ENCODE results near the gene NEK9. TPM values are rescaled to one million over a fixed set of nuclear protein-coding genes. Genes with fewer than 3 reads are reported as not detected.

The NEK9 gene
- 10 to 100 TPM; 28.7 to 73.9 (median 59.4) TPM for total RNA-seq

DNA sequence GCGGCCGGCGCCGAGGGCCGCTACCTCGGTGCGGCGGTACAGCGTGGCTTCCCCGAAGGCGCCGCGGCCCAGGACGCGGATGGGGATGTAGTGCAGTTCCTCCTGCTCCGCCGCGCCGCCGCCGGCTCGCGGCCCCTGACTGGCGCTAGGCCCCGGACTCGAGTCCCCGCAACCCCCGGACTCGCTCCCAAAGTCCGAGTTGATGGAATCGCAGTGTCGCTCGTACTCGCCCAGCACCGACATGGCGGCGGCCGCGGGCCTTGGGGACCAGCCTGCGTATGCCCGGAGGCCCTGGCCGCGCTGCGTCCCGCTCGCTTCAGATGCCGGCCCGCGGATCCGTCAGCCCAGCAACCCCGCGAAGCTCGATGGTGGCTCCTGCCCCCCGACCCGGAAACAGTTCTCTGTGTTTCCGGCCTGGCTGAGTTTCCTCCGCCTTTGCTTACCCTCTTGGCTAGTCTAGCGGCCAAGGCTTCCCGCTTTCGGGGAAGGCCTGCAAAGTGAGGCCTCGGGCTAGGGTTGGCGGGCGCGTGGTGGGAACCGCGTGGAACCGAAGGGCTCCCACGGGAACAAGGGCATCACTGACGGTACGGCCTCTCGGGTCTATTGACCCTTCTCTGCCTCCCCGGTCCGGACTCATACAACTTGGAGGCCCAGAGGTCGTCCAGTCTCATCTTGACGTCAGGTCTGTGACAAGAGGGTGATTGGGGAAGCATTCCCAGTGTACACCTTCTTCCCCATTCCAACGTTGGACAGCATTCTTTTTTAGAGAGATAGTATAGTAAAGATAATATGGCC, at the start of gene NEK9:
Gene NEK9 (minus strand): TSS at position 370 of the 795 bp plus-strand sequence. CDS start 127 bp downstream, at position 243.
- DNase-seq (ENCODE audit: low spot score in 2 of 2), result peak; percentile 87 to 98
- intact Hi-C loops (cut with DNase I; ENCODE audit: low total_unique reads), result loop anchor here (10.0 kb wide), 1 partner anchor 368 kb away; no protein-coding TSS in a partner anchor
- peak in 1 of 2 donors; percentile 68 for TF ChIP-seq POLR2A (IDR thresholded peaks at IDR 0.05)
- TF ChIP-seq, protein P1, sequence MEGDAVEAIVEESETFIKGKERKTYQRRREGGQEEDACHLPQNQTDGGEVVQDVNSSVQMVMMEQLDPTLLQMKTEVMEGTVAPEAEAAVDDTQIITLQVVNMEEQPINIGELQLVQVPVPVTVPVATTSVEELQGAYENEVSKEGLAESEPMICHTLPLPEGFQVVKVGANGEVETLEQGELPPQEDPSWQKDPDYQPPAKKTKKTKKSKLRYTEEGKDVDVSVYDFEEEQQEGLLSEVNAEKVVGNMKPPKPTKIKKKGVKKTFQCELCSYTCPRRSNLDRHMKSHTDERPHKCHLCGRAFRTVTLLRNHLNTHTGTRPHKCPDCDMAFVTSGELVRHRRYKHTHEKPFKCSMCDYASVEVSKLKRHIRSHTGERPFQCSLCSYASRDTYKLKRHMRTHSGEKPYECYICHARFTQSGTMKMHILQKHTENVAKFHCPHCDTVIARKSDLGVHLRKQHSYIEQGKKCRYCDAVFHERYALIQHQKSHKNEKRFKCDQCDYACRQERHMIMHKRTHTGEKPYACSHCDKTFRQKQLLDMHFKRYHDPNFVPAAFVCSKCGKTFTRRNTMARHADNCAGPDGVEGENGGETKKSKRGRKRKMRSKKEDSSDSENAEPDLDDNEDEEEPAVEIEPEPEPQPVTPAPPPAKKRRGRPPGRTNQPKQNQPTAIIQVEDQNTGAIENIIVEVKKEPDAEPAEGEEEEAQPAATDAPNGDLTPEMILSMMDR (IDR thresholded peaks at IDR 0.05), result no peak
- H3K4me3 ChIP-seq (ENCODE audit: low read depth, poor library complexity, severe bottlenecking), result peak within 1 kb of the TSS; percentile 50
- 0 to 1% methylated on average over 19 to 36 of the region's 76 CpGs for WGBS, 2 donors

DNA sequence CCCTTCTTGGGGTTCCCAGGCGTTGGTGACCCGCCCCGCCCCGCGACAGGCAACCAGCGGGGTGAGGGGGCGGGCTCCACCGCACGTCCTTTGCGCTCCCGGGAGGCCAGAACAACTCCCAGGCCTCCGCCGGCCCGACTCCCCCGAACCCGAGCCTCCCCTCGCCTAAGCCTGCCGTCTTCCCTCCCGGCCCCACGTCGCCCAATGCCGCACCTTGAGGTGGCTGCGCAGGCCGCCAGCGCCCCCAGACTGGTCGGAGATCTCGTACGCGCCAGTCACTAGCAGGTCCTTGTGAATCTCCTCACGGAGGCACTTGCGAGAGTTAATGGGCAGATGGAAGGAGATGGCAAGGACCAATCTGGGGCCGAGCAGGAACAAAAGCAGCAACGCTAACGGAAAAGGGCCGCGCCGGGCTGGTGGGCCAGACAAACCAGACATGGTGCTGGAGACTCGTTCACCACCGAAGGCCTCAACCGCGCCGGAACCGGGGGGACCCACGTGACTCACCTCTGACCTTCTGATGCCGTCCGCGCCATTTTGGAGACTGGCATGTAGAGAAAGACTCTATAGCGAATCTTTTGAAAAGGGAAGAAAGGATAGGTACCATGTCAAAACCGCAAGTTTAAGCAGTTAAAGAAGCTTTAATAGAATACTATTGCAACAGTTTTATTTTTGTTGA, 49.4 kb upstream of the NEK9 start, which contains the start of gene TMED10:
Gene TMED10 (minus strand): TSS at position 471 of the 679 bp plus-strand sequence. CDS start 33 bp downstream, at position 438.
- peak within 1 kb of the TSS; percentile 64 for H3K4me3 ChIP-seq (ENCODE audit: low read depth, poor library complexity, severe bottlenecking)
- WGBS, 2 donors, result 0 to 1% methylated on average over 38 to 49 of the region's 49 CpGs
- intact Hi-C loops (cut with DNase I; ENCODE audit: low total_unique reads), result no loop called here
- peak; percentile 88 to 99 for DNase-seq (ENCODE audit: low spot score in 2 of 2)
- TF ChIP-seq, protein P1 (IDR thresholded peaks at IDR 0.05), result no peak
- peak in 1 of 2 donors; percentile 48 for TF ChIP-seq POLR2A (IDR thresholded peaks at IDR 0.05)

DNA sequence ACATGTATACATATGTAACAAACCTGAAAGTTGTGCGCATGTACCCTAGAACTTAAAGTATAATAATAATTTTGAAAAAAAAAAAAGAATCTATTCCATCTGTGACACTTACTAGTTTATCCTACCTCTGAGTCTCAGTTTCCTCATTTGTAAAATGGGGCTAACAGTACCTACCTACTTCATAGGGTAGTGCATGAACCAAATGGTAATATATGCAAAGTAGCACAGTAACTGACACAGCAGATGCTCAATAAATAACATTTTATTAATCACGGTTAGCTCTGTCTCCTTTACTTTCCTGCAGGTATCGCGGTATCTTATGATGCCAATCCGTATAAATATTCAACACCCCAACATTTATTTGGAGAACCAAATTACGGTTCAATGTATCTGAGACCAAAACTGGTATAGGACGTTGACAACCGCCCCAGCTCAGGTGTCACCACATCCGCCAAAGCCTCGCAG, 48.9 kb upstream of the NEK9 start:
- H3K4me3 ChIP-seq (ENCODE audit: low read depth, poor library complexity, severe bottlenecking), result peak overlapping the region; percentile 64
- intact Hi-C loops (cut with DNase I; ENCODE audit: low total_unique reads), result no loop called here
- DNase-seq (ENCODE audit: low spot score in 2 of 2), result no peak
- TF ChIP-seq, protein P1 (IDR thresholded peaks at IDR 0.05), result no peak
- no peak for TF ChIP-seq POLR2A (IDR thresholded peaks at IDR 0.05)
- WGBS, 2 donors, result 7% methylated on average over 10 of the region's 10 CpGs

GRCh38 chr14:75174066-75174465, 47.2 kb upstream of the NEK9 start:
- DNase-seq (ENCODE audit: low spot score in 2 of 2), result no peak
- no peak overlapping the region for H3K4me3 ChIP-seq (ENCODE audit: low read depth, poor library complexity, severe bottlenecking)
- intact Hi-C loops (cut with DNase I; ENCODE audit: low total_unique reads), result no loop called here
- TF ChIP-seq, protein P1 (IDR thresholded peaks at IDR 0.05), result no peak
- no peak for TF ChIP-seq POLR2A (IDR thresholded peaks at IDR 0.05)
- 60% methylated on average over 2 of the region's 2 CpGs for WGBS, 2 donors

- no peak overlapping the region for H3K4me3 ChIP-seq (ENCODE audit: low read depth, poor library complexity, severe bottlenecking)
These were observed 43.9 kb upstream of the NEK9 start for GRCh38 chr14:75170772-75171171.

More at GRCh38 chr14:75170772-75171171, 43.9 kb upstream of the NEK9 start:
- intact Hi-C loops (cut with DNase I; ENCODE audit: low total_unique reads), result no loop called here
- TF ChIP-seq, protein P1 (IDR thresholded peaks at IDR 0.05), result no peak
- TF ChIP-seq POLR2A (IDR thresholded peaks at IDR 0.05), result no peak
- WGBS, 2 donors, result 58 to 76% methylated on average over 4 of the region's 4 CpGs
- no peak for DNase-seq (ENCODE audit: low spot score in 2 of 2)
